Thoracic aorta (tissue), 2 donors: Measurements from ENCODE around the gene CHST15. TPM values are rescaled to one million over a fixed set of nuclear protein-coding genes. Genes with fewer than 3 reads are reported as not detected.

Experiments used
- ATAC-seq: fragments of 150-250 bp; one replicate; pipeline ENCODE4 v1.8.0; 2017; ENCODE audit warnings: low read depth; ENCODE audit not compliant: insufficient number of reproducible peaks, low FRiP score
- DNase-seq: peaks from one replicate; pipeline ENCODE4 v3.0.0-alpha.2; 2020; ENCODE audit warnings: low spot score
- H3K27ac ChIP-seq, 2 donors: fragments of 200-600 bp; sonication (generic); 1 replicate in 1 of 2; 2 replicates in 1 of 2; pipeline ENCODE4 v1.5.1; 2016; ENCODE audit warnings: mild to moderate bottlenecking in 2 of 2, moderate library complexity in 2 of 2
- H3K27me3 ChIP-seq: fragments of 200-600 bp; sonication (generic); replicated peaks from 2 replicates; pipeline ENCODE4 v1.6.0; 2016; ENCODE audit warnings: mild to moderate bottlenecking; ENCODE audit not compliant: insufficient read depth
- H3K36me3 ChIP-seq: fragments of 200-600 bp; sonication (generic); one replicate; pipeline ENCODE4 v1.5.1; 2016
- H3K4me1 ChIP-seq, 2 donors: fragments of 200-600 bp; sonication (generic); 1 replicate in 1 of 2; 2 replicates in 1 of 2; pipeline versions ENCODE4 v1.5.1 to v1.6.0; 2016; ENCODE audit warnings: low read depth in 2 of 2, mild to moderate bottlenecking in 1 of 2; ENCODE audit not compliant: control insufficient read depth in 1 of 2
- H3K4me3 ChIP-seq: fragments of 200-600 bp; sonication (generic); 2 replicates; pipeline ENCODE4 v1.5.1; 2016; ENCODE audit warnings: mild to moderate bottlenecking
- H3K9me3 ChIP-seq: fragments of 200-600 bp; sonication (generic); 2 replicates; pipeline ENCODE4 v1.5.1; 2016
- CTCF ChIP-seq: fragments of 200-600 bp; sonication (generic); IDR thresholded peaks from one replicate; pipeline ENCODE4 v1.5.1; 2019; ENCODE audit warnings: antibody characterized with exemption
- total RNA-seq, 2 donors: library from RNA; depleted of rRNA; stranded (reverse); fragments of >200 nt; gene quantifications; one replicate each; pipeline versions ENCODE4 v1.1.0 to v1.2.3, GENCODE V29; 2016

Gene CHST15
- total RNA-seq, 2 donors from 2014 or later = 31.9 to 34.0 TPM

GRCh38 chr10:124008187-124008586, 85.2 kb downstream of the CHST15 start:
- Histone ChIP-seq H3K9me3 (no peaks in the 10 kb centered on the region), H3K36me3 (peaks cover 10% of the 10 kb centered on the region), H3K27me3 (no peaks in the 10 kb centered on the region), H3K4me3 (no peak overlapping the region), H3K27ac (no peak overlapping the region), H3K4me1 (no peaks in the 10 kb centered on the region)
- no peak for TF ChIP-seq CTCF
- DNase-seq (no peak), ATAC-seq (no peak)

- no peaks in the 10 kb centered on the region for H3K9me3 ChIP-seq
- no peak overlapping the region for H3K4me3 ChIP-seq
- TF ChIP-seq CTCF = no peak
- no peak for ATAC-seq
- H3K4me1 ChIP-seq = no peaks in the 10 kb centered on the region
- no peaks in the 10 kb centered on the region for H3K27me3 ChIP-seq
- peaks cover 10% of the 10 kb centered on the region for H3K36me3 ChIP-seq
- DNase-seq = no peak
- no peak overlapping the region for H3K27ac ChIP-seq
Observed at GRCh38 chr10:124007773-124008145, 85.6 kb downstream of the CHST15 start.

GRCh38 chr10:124007102-124007772, 86.2 kb downstream of the CHST15 start:
- no peak overlapping the region for H3K27ac ChIP-seq
- no peaks in the 10 kb centered on the region for H3K27me3 ChIP-seq
- no peak for TF ChIP-seq CTCF
- H3K4me1 ChIP-seq = no peaks in the 10 kb centered on the region
- ATAC-seq = no peak
- no peak for DNase-seq
- H3K36me3 ChIP-seq = peaks cover 10% of the 10 kb centered on the region
- no peak overlapping the region for H3K4me3 ChIP-seq
- H3K9me3 ChIP-seq = no peaks in the 10 kb centered on the region

GRCh38 chr10:124006526-124006925, 86.9 kb downstream of the CHST15 start:
- DNase-seq (no peak), ATAC-seq (no peak)
- Histone ChIP-seq H3K36me3 (peaks cover 10% of the 10 kb centered on the region), H3K27me3 (no peaks in the 10 kb centered on the region), H3K27ac (no peak overlapping the region), H3K4me3 (no peak overlapping the region), H3K4me1 (no peaks in the 10 kb centered on the region), H3K9me3 (no peaks in the 10 kb centered on the region)
- no peak for TF ChIP-seq CTCF

- Histone ChIP-seq H3K9me3 (no peaks in the 10 kb centered on the region), H3K36me3 (peaks cover 10% of the 10 kb centered on the region), H3K27ac (no peak overlapping the region), H3K27me3 (no peaks in the 10 kb centered on the region), H3K4me3 (no peak overlapping the region), H3K4me1 (no peaks in the 10 kb centered on the region)
- ATAC-seq (no peak), DNase-seq (no peak)
- TF ChIP-seq CTCF = no peak
Observed at GRCh38 chr10:124005991-124006392, 87.4 kb downstream of the CHST15 start.
